Breast epithelium (tissue), 3 donors: ENCODE measurements around the gene PIGBOS1.

Source experiments
- POLR2A ChIP-seq: fragments of 450-650 bp; IDR thresholded peaks from one replicate; pipeline ENCODE4 v1.6.1; 2016; ENCODE audit warnings: antibody characterized with exemption, mild to moderate bottlenecking, moderate library complexity
- POLR2AphosphoS5 ChIP-seq, 3 donors: sonication (generic); formaldehyde crosslinking; IDR thresholded peaks; one replicate each; pipeline ENCODE4 v1.6.1; 2017; ENCODE audit warnings: antibody characterized with exemption in 3 of 3

DNA sequence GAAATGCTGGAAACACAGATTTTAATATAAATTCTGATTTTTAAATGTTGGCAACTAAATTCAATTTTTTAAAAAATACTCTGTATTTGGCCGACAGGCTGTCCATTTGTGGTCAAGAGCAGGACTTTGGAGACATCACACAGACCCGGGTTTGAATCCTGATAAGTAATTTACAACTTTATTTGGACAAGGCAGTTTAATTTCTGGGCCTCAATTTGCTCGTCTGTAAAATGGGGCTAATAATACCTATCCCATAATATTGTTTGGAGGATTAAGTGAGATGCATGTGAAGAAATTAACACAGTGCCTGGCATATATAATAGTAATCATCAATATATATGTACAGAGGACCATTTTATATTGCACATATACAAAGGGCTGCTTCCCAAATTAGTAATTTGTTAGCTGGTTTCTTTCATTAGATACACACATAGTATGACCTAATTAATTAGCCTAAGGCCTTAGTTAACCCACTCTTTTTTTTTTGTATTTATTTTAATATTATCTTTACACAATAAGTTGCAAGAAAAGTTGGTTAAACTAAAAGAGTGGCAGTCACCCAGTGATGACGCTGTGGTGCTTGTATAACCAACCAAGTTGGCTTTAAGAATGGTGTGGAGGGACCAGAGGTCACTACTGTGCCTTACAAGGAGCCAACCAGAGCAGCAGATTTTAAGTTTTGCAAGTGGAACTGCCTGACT lies 764 bp upstream of the PIGBOS1 start:
- TF ChIP-seq POLR2AphosphoS5 (IDR thresholded peaks at IDR 0.05) (no peak), POLR2A (no peak)
